Measurements from ENCODE around the gene MYDGF. TPM values are rescaled to one million over a fixed set of nuclear protein-coding genes. Genes with fewer than 3 reads are reported as not detected.

MYDGF gene
- polyA plus RNA-seq, 2 donors = 22.9 to 67.5 TPM

- H3K4me3 ChIP-seq (ENCODE audit: low read depth in 1 of 2, low read length in 2 of 2) = no peak overlapping the region
- H3K36me3 ChIP-seq (ENCODE audit: control insufficient read depth in 2 of 2, insufficient read depth in 2 of 2, low read length in 1 of 2) = peaks cover 9 to 50% of the 10 kb centered on the region in 2 donors
- H3K27me3 ChIP-seq (ENCODE audit: control insufficient read depth in 1 of 2, insufficient read depth in 2 of 2, low read length in 2 of 2) = no peaks in the 10 kb centered on the region
- peaks cover 3 to 5% of the 10 kb centered on the region in 2 donors for H3K9me3 ChIP-seq (ENCODE audit: control insufficient read depth in 2 of 2, insufficient read depth in 1 of 2, low read depth in 1 of 2, low read length in 1 of 2)
- H3K4me1 ChIP-seq (ENCODE audit: control insufficient read depth in 2 of 2, insufficient read depth in 2 of 2, low read length in 1 of 2) = peaks cover 0 to 3% of the 10 kb centered on the region in 2 donors
- no peak overlapping the region for H3K27ac ChIP-seq (ENCODE audit: low read depth in 2 of 2, low read length in 1 of 2)
- 79 to 82% methylated on average over 20 of the region's 20 CpGs for WGBS, 2 donors
Measured at GRCh38 chr19:4662020-4662695, 8.0 kb downstream of the MYDGF start.

GRCh38 chr19:4660993-4661392 is 9.1 kb downstream of the MYDGF start:
- 89 to 93% methylated on average over 4 of the region's 4 CpGs for WGBS, 2 donors
- H3K4me1 ChIP-seq (ENCODE audit: control insufficient read depth in 2 of 2, insufficient read depth in 2 of 2, low read length in 1 of 2) = peaks cover 0 to 3% of the 10 kb centered on the region in 2 donors
- H3K27ac ChIP-seq (ENCODE audit: low read depth in 2 of 2, low read length in 1 of 2) = no peak overlapping the region
- peaks cover 9 to 50% of the 10 kb centered on the region in 2 donors for H3K36me3 ChIP-seq (ENCODE audit: control insufficient read depth in 2 of 2, insufficient read depth in 2 of 2, low read length in 1 of 2)
- H3K27me3 ChIP-seq (ENCODE audit: control insufficient read depth in 1 of 2, insufficient read depth in 2 of 2, low read length in 2 of 2) = no peaks in the 10 kb centered on the region
- no peak overlapping the region for H3K4me3 ChIP-seq (ENCODE audit: low read depth in 1 of 2, low read length in 2 of 2)
- peaks cover 3 to 5% of the 10 kb centered on the region in 2 donors for H3K9me3 ChIP-seq (ENCODE audit: control insufficient read depth in 2 of 2, insufficient read depth in 1 of 2, low read depth in 1 of 2, low read length in 1 of 2)

- Histone ChIP-seq H3K27me3 (ENCODE audit: control insufficient read depth in 1 of 2, insufficient read depth in 2 of 2, low read length in 2 of 2) (no peaks in the 10 kb centered on the region), H3K9me3 (ENCODE audit: control insufficient read depth in 2 of 2, insufficient read depth in 1 of 2, low read depth in 1 of 2, low read length in 1 of 2) (peaks cover 3 to 5% of the 10 kb centered on the region in 2 donors), H3K4me3 (ENCODE audit: low read depth in 1 of 2, low read length in 2 of 2) (no peak overlapping the region), H3K36me3 (ENCODE audit: control insufficient read depth in 2 of 2, insufficient read depth in 2 of 2, low read length in 1 of 2) (peaks cover 9 to 52% of the 10 kb centered on the region in 2 donors), H3K27ac (ENCODE audit: low read depth in 2 of 2, low read length in 1 of 2) (no peak overlapping the region), H3K4me1 (ENCODE audit: control insufficient read depth in 2 of 2, insufficient read depth in 2 of 2, low read length in 1 of 2) (peaks cover 0 to 3% of the 10 kb centered on the region in 2 donors)
- 87 to 92% methylated on average over 15 of the region's 15 CpGs for whole genome bisulfite sequencing, 2 donors
Measured at GRCh38 chr19:4660181-4660791, 9.9 kb downstream of the MYDGF start.

GRCh38 chr19:4657835-4658234 is 12.3 kb downstream of the MYDGF start:
- peaks cover 3 to 5% of the 10 kb centered on the region in 2 donors for H3K9me3 ChIP-seq (ENCODE audit: control insufficient read depth in 2 of 2, insufficient read depth in 1 of 2, low read depth in 1 of 2, low read length in 1 of 2)
- H3K36me3 ChIP-seq (ENCODE audit: control insufficient read depth in 2 of 2, insufficient read depth in 2 of 2, low read length in 1 of 2) = peaks cover 12 to 48% of the 10 kb centered on the region in 2 donors
- no peak overlapping the region for H3K4me3 ChIP-seq (ENCODE audit: low read depth in 1 of 2, low read length in 2 of 2)
- no peaks in the 10 kb centered on the region for H3K27me3 ChIP-seq (ENCODE audit: control insufficient read depth in 1 of 2, insufficient read depth in 2 of 2, low read length in 2 of 2)
- H3K27ac ChIP-seq (ENCODE audit: low read depth in 2 of 2, low read length in 1 of 2) = no peak overlapping the region
- WGBS, 2 donors = 94 to 95% methylated on average over 8 of the region's 8 CpGs
- no peaks in the 10 kb centered on the region for H3K4me1 ChIP-seq (ENCODE audit: control insufficient read depth in 2 of 2, insufficient read depth in 2 of 2, low read length in 1 of 2)

- 71 to 75% methylated on average over 14 of the region's 14 CpGs for WGBS, 2 donors
- H3K4me1 ChIP-seq (ENCODE audit: control insufficient read depth in 2 of 2, insufficient read depth in 2 of 2, low read length in 1 of 2) = no peaks in the 10 kb centered on the region
- H3K4me3 ChIP-seq (ENCODE audit: low read depth in 1 of 2, low read length in 2 of 2) = no peak overlapping the region
- H3K27me3 ChIP-seq (ENCODE audit: control insufficient read depth in 1 of 2, insufficient read depth in 2 of 2, low read length in 2 of 2) = no peaks in the 10 kb centered on the region
- H3K27ac ChIP-seq (ENCODE audit: low read depth in 2 of 2, low read length in 1 of 2) = no peak overlapping the region
- H3K9me3 ChIP-seq (ENCODE audit: control insufficient read depth in 2 of 2, insufficient read depth in 1 of 2, low read depth in 1 of 2, low read length in 1 of 2) = peaks cover 3 to 5% of the 10 kb centered on the region in 2 donors
- peaks cover 12 to 46% of the 10 kb centered on the region in 2 donors for H3K36me3 ChIP-seq (ENCODE audit: control insufficient read depth in 2 of 2, insufficient read depth in 2 of 2, low read length in 1 of 2)
Measured at GRCh38 chr19:4657262-4657661, 12.9 kb downstream of the MYDGF start.

GRCh38 chr19:4656102-4656501 is 14.0 kb downstream of the MYDGF start:
- no peak overlapping the region for H3K4me3 ChIP-seq (ENCODE audit: low read depth in 1 of 2, low read length in 2 of 2)
- peaks cover 3 to 5% of the 10 kb centered on the region in 2 donors for H3K9me3 ChIP-seq (ENCODE audit: control insufficient read depth in 2 of 2, insufficient read depth in 1 of 2, low read depth in 1 of 2, low read length in 1 of 2)
- WGBS, 2 donors = 74 to 77% methylated on average over 8 of the region's 8 CpGs
- no peaks in the 10 kb centered on the region for H3K4me1 ChIP-seq (ENCODE audit: control insufficient read depth in 2 of 2, insufficient read depth in 2 of 2, low read length in 1 of 2)
- H3K27me3 ChIP-seq (ENCODE audit: control insufficient read depth in 1 of 2, insufficient read depth in 2 of 2, low read length in 2 of 2) = no peaks in the 10 kb centered on the region
- peaks cover 12 to 47% of the 10 kb centered on the region in 2 donors for H3K36me3 ChIP-seq (ENCODE audit: control insufficient read depth in 2 of 2, insufficient read depth in 2 of 2, low read length in 1 of 2)
- H3K27ac ChIP-seq (ENCODE audit: low read depth in 2 of 2, low read length in 1 of 2) = no peak overlapping the region

- 83 to 85% methylated on average over 27 of the region's 27 CpGs for WGBS, 2 donors
- Histone ChIP-seq H3K4me3 (ENCODE audit: low read depth in 1 of 2, low read length in 2 of 2) (no peak overlapping the region), H3K27me3 (ENCODE audit: control insufficient read depth in 1 of 2, insufficient read depth in 2 of 2, low read length in 2 of 2) (no peaks in the 10 kb centered on the region), H3K27ac (ENCODE audit: low read depth in 2 of 2, low read length in 1 of 2) (no peak overlapping the region), H3K9me3 (ENCODE audit: control insufficient read depth in 2 of 2, insufficient read depth in 1 of 2, low read depth in 1 of 2, low read length in 1 of 2) (peaks cover 3 to 5% of the 10 kb centered on the region in 2 donors), H3K4me1 (ENCODE audit: control insufficient read depth in 2 of 2, insufficient read depth in 2 of 2, low read length in 1 of 2) (no peaks in the 10 kb centered on the region), H3K36me3 (ENCODE audit: control insufficient read depth in 2 of 2, insufficient read depth in 2 of 2, low read length in 1 of 2) (peaks cover 12 to 40% of the 10 kb centered on the region in 2 donors)
Measured at GRCh38 chr19:4654437-4655361, 15.4 kb downstream of the MYDGF start.

- no peaks in the 10 kb centered on the region for H3K4me1 ChIP-seq (ENCODE audit: control insufficient read depth in 2 of 2, insufficient read depth in 2 of 2, low read length in 1 of 2)
- H3K9me3 ChIP-seq (ENCODE audit: control insufficient read depth in 2 of 2, insufficient read depth in 1 of 2, low read depth in 1 of 2, low read length in 1 of 2) = peaks cover 3 to 5% of the 10 kb centered on the region in 2 donors
- no peak overlapping the region for H3K27ac ChIP-seq (ENCODE audit: low read depth in 2 of 2, low read length in 1 of 2)
- H3K36me3 ChIP-seq (ENCODE audit: control insufficient read depth in 2 of 2, insufficient read depth in 2 of 2, low read length in 1 of 2) = peaks cover 12 to 39% of the 10 kb centered on the region in 2 donors
- H3K27me3 ChIP-seq (ENCODE audit: control insufficient read depth in 1 of 2, insufficient read depth in 2 of 2, low read length in 2 of 2) = no peaks in the 10 kb centered on the region
- H3K4me3 ChIP-seq (ENCODE audit: low read depth in 1 of 2, low read length in 2 of 2) = no peak overlapping the region
- WGBS, 2 donors = 84 to 88% methylated on average over 13 of the region's 13 CpGs
Measured at GRCh38 chr19:4653793-4654436, 16.2 kb downstream of the MYDGF start.

- Histone ChIP-seq H3K9me3 (ENCODE audit: control insufficient read depth in 2 of 2, insufficient read depth in 1 of 2, low read depth in 1 of 2, low read length in 1 of 2) (no peaks in the 10 kb centered on the region), H3K27me3 (ENCODE audit: control insufficient read depth in 1 of 2, insufficient read depth in 2 of 2, low read length in 2 of 2) (no peaks in the 10 kb centered on the region), H3K27ac (ENCODE audit: low read depth in 2 of 2, low read length in 1 of 2) (no peak overlapping the region), H3K36me3 (ENCODE audit: control insufficient read depth in 2 of 2, insufficient read depth in 2 of 2, low read length in 1 of 2) (peaks cover 4 to 26% of the 10 kb centered on the region in 2 donors), H3K4me1 (ENCODE audit: control insufficient read depth in 2 of 2, insufficient read depth in 2 of 2, low read length in 1 of 2) (no peaks in the 10 kb centered on the region), H3K4me3 (ENCODE audit: low read depth in 1 of 2, low read length in 2 of 2) (no peak overlapping the region)
- WGBS, 2 donors = 91 to 95% methylated on average over 29 to 44 of the region's 44 CpGs
Measured at GRCh38 chr19:4652075-4652474, 18.1 kb downstream of the MYDGF start.

Data from esophagus (tissue), 2 donors.